Thyroid gland (tissue), 4 donors: ENCODE data around the gene PARP16. TPM values are rescaled to one million over a fixed set of nuclear protein-coding genes. Genes with fewer than 3 reads are reported as not detected.

Source experiments
- DNase-seq, 2 donors: peaks; one replicate each; pipeline ENCODE4 v3.0.0-alpha.2; 2019
- H3K27ac ChIP-seq, 3 donors: fragments of 200-600 bp; sonication (generic); 1 replicate in 2 of 3; 2 replicates in 1 of 3; pipeline ENCODE4 v1.5.1; 2016 to 2019; ENCODE audit warnings: mild to moderate bottlenecking in 1 of 3, moderate library complexity in 1 of 3
- H3K27me3 ChIP-seq: fragments of 200-600 bp; sonication (generic); one replicate; pipeline ENCODE4 v1.5.1; 2019
- H3K36me3 ChIP-seq, 2 donors: fragments of 200-600 bp; sonication (generic); one replicate each; pipeline ENCODE4 v1.5.1; 2016 to 2019
- H3K4me1 ChIP-seq, 2 donors: fragments of 200-600 bp; sonication (generic); one replicate each; pipeline ENCODE4 v1.5.1; 2017 to 2019
- H3K4me3 ChIP-seq, 3 donors: fragments of 200-600 bp; sonication (generic); replicated peaks in 1 of 3; 1 replicate in 2 of 3; 2 replicates in 1 of 3; pipeline ENCODE4 v1.5.1; 2016; ENCODE audit warnings: mild to moderate bottlenecking in 1 of 3
- H3K9me3 ChIP-seq: fragments of 200-600 bp; sonication (generic); one replicate; pipeline ENCODE4 v1.5.1; 2017
- POLR2A ChIP-seq, 2 donors: fragments of 450-650 bp; IDR thresholded peaks; one replicate each; pipeline ENCODE4 v1.6.1; 2017; ENCODE audit warnings: antibody characterized with exemption in 2 of 2, mild to moderate bottlenecking in 2 of 2, moderate library complexity in 1 of 2
- WGBS, 2 donors: methylation state at CpG; one replicate each; pipeline ENCODE4 v1.1.5; 2017; 5-methylcytosine and 5-hydroxymethylcytosine counted together
- intact Hi-C: fragments of 100-400 bp; cut with DNase I; formaldehyde crosslinking; loops from one replicate; pipeline ENCODE4 v1.15.1; 2023
- total RNA-seq, 4 donors: library from RNA; depleted of rRNA; stranded (reverse); fragments of >200 nt; gene quantifications; one replicate each; pipeline ENCODE4 v1.2.3, GENCODE V29; 2016
- TF ChIP-seq, protein P1 (sequence below), 6 experiments: fragments of 200-600 bp in 3 of 6; fragments of 450-650 bp in 3 of 6; sonication (generic) in 3 of 6; IDR thresholded peaks; one replicate each; pipeline ENCODE4 v1.5.1; 2016 to 2019; ENCODE audit warnings: antibody characterized with exemption in 6 of 6, mild to moderate bottlenecking in 2 of 6, inconsistent platforms in 1 of 6, moderate library complexity in 1 of 6

Gene PARP16
- total RNA-seq, 4 donors from 2014 or later, result 11.3 to 15.5 (median 13.2) TPM

DNA sequence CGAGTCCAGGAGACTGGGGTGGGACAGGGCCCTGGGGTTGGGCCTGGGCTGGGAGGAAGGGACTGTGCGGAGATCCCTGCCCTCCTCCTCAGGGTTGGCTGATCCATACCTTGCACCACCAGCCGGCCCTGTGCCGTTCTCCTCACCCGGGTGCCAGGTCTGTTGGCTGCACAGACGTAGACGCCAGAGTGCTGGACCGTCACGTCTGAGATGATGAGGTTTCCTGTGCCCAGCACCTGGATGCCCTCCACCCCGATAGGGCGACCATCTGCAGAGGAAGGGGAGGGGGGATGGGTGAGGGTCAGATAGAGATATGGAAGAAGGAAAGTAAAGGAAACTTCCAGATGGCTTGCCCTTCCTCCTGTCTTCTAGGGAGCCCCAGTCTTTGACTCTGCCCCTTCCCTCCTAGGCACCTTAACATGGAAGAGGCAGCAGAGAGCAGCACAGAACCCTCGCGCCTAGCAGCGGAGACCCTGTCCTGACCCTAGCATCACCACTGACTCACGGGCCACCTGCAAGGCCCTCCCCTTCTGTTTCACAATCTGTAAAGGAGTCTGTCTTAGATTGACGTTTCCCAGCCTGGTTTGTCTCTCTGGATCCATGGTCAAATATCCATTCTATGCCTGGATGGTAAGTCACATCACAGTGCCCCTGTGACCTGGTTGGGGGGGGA lies 46.6 kb upstream of the PARP16 start:
- 81 to 92% methylated on average over 11 to 12 of the region's 16 CpGs for WGBS, 2 donors
- Histone ChIP-seq H3K9me3 (no peaks in the 10 kb centered on the region), H3K4me3 (no peak overlapping the region), H3K27ac (no peak overlapping the region), H3K27me3 (no peaks in the 10 kb centered on the region), H3K4me1 (peaks cover 9 to 12% of the 10 kb centered on the region in 2 donors), H3K36me3 (no peaks in the 10 kb centered on the region)
- DNase-seq, result no peak
- intact Hi-C loops, result no loop called here
- TF ChIP-seq POLR2A (IDR thresholded peaks at IDR 0.05), result no peak
- TF ChIP-seq, protein P1, sequence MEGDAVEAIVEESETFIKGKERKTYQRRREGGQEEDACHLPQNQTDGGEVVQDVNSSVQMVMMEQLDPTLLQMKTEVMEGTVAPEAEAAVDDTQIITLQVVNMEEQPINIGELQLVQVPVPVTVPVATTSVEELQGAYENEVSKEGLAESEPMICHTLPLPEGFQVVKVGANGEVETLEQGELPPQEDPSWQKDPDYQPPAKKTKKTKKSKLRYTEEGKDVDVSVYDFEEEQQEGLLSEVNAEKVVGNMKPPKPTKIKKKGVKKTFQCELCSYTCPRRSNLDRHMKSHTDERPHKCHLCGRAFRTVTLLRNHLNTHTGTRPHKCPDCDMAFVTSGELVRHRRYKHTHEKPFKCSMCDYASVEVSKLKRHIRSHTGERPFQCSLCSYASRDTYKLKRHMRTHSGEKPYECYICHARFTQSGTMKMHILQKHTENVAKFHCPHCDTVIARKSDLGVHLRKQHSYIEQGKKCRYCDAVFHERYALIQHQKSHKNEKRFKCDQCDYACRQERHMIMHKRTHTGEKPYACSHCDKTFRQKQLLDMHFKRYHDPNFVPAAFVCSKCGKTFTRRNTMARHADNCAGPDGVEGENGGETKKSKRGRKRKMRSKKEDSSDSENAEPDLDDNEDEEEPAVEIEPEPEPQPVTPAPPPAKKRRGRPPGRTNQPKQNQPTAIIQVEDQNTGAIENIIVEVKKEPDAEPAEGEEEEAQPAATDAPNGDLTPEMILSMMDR (IDR thresholded peaks at IDR 0.05), result no peak

GRCh38 chr15:65332391-65333147 lies 45.9 kb upstream of the PARP16 start:
- intact Hi-C loops, result no loop called here
- Histone ChIP-seq H3K27ac (no peak overlapping the region), H3K27me3 (no peaks in the 10 kb centered on the region), H3K9me3 (no peaks in the 10 kb centered on the region), H3K4me1 (peaks cover 13 to 19% of the 10 kb centered on the region in 2 donors), H3K36me3 (no peaks in the 10 kb centered on the region), H3K4me3 (no peak overlapping the region)
- TF ChIP-seq, protein P1 (IDR thresholded peaks at IDR 0.05), result no peak
- no peak for TF ChIP-seq POLR2A (IDR thresholded peaks at IDR 0.05)
- no peak for DNase-seq
- 87% methylated on average over 30 to 31 of the region's 31 CpGs for WGBS, 2 donors

DNA sequence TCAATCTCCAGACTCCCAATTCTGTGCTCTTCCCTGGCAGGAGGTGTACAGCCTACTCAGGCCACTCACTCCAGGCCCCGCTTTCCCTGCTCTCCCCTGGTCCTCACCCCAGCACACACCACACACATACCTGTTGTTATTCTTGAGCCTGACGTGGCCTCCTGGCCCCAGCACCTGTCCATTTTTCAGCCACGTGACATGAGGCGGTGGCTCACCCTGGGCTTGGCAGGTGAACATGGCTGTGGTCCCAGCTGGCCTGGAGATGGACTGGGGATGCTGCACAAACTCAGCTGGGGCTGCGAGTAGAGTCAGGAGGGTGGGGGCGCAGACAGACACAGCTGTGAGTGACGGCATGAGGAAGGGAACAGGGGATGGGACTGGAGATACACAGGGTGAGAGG lies 45.1 kb upstream of the PARP16 start:
- WGBS, 2 donors, result 91 to 92% methylated on average over 6 of the region's 7 CpGs
- no peak for DNase-seq
- no peaks in the 10 kb centered on the region for H3K9me3 ChIP-seq
- H3K36me3 ChIP-seq, result no peaks in the 10 kb centered on the region
- H3K27ac ChIP-seq, result no peak overlapping the region
- intact Hi-C loops, result no loop called here
- no peaks in the 10 kb centered on the region for H3K27me3 ChIP-seq
- no peak overlapping the region for H3K4me3 ChIP-seq
- TF ChIP-seq, protein P1 (IDR thresholded peaks at IDR 0.05), result no peak
- TF ChIP-seq POLR2A (IDR thresholded peaks at IDR 0.05), result no peak
- H3K4me1 ChIP-seq, result peaks cover 21 to 27% of the 10 kb centered on the region in 2 donors

DNA sequence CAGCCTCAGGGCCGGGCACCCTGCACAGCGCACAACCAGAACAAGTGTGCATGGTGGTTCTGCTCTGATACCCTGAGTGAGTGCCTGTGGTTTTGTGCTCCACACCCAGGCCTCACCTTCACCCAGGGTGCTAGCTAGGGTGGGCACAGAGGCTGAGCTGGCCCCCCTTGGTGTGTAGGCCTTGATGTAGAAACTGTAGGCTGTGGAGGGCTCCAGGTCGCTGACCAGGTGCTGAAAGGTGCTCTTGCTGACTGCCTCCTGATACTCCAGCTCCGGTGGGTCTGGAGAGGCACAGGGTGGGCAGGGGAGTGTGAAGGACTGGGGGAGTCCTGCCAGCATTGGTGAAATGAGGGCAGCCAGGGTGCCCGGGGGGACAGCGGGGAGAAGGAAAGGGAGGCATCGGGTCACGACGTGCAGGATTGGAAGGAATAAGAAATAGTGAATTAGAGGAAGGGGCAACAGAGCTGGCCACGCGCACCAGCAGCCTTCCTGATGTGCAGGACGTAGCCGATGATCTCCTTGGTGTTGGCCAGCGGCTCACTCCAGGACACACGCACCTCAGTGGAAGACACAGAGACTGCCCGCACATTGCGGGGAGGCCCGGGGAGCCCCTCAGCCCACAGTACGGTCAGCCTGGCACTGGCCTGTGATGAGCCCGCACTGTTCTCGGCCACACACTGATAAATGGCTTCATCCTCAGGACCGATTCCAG lies 44.4 kb upstream of the PARP16 start:
- Histone ChIP-seq H3K4me3 (no peak overlapping the region), H3K4me1 (peaks cover 26 to 33% of the 10 kb centered on the region in 2 donors), H3K27me3 (no peaks in the 10 kb centered on the region), H3K9me3 (no peaks in the 10 kb centered on the region), H3K27ac (no peak overlapping the region), H3K36me3 (no peaks in the 10 kb centered on the region)
- no peak for DNase-seq
- TF ChIP-seq, protein P1 (IDR thresholded peaks at IDR 0.05), result no peak
- no peak for TF ChIP-seq POLR2A (IDR thresholded peaks at IDR 0.05)
- intact Hi-C loops, result no loop called here
- 94% methylated on average over 21 to 22 of the region's 22 CpGs for WGBS, 2 donors
